ENCODE results near the gene GPHN.

Gene GPHN

DNA sequence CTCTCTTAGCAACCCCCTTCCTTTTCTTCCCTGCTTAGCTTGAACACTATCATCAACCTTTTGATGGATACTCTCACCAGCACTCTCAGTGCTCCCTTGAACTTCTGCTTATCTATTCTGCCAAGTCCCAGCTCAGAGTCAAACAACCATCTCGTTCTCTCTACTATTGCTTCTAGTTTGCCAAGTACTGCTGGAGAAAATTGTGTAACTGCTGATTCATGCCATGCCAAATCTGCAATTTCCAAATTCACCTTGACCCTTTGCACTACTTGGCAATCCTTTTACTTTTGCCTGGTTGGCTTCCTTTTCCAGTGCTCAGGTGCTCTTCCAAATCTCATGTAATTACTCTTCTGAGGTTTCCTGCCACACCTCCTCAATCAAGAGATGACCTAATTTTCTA is 24.6 kb upstream of the GPHN start:
- Histone ChIP-seq H3K36me3 (ENCODE audit: control insufficient read depth in 1 of 2, insufficient read depth in 2 of 2, low read length in 2 of 2) (no peaks in the 10 kb centered on the region), H3K9ac (ENCODE audit: low read depth in 1 of 2, low read length in 2 of 2) (no peak overlapping the region), H3K27me3 (ENCODE audit: control insufficient read depth in 1 of 2, insufficient read depth in 2 of 2, low read length in 2 of 2) (no peaks in the 10 kb centered on the region), H3K27ac (ENCODE audit: low read depth, low read length) (no peak overlapping the region), H3K9me3 (ENCODE audit: control insufficient read depth in 1 of 2, low read length in 2 of 2) (no peaks in the 10 kb centered on the region), H3K4me3 (ENCODE audit: low read depth in 1 of 2, low read length in 2 of 2) (no peak overlapping the region), H3K4me1 (ENCODE audit: control insufficient read depth in 1 of 2, insufficient read depth in 2 of 2, low read length in 2 of 2) (peaks cover 0 to 5% of the 10 kb centered on the region in 2 donors)

DNA sequence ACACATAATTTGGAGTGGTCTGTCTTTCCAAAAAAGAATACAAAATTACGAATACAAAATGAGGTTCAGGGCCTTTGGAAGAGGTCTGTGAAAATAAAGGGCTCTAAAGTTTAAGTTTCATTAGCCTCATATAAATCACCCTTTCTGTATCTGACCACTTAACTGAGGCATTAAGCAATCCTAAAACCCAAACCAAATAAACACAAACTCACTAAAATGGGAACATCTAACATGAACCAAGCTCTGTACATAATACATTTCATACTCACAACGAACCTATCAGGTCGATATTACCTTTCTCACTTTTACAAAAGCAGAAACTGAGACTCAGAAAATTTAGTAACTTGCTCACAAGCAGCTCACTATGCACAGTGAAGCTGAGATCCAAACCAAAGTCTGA is 22.9 kb upstream of the GPHN start:
- H3K4me1 ChIP-seq (ENCODE audit: control insufficient read depth in 1 of 2, insufficient read depth in 2 of 2, low read length in 2 of 2) = peaks cover 0 to 5% of the 10 kb centered on the region in 2 donors
- no peaks in the 10 kb centered on the region for H3K27me3 ChIP-seq (ENCODE audit: control insufficient read depth in 1 of 2, insufficient read depth in 2 of 2, low read length in 2 of 2)
- H3K36me3 ChIP-seq (ENCODE audit: control insufficient read depth in 1 of 2, insufficient read depth in 2 of 2, low read length in 2 of 2) = no peaks in the 10 kb centered on the region
- no peak overlapping the region for H3K4me3 ChIP-seq (ENCODE audit: low read depth in 1 of 2, low read length in 2 of 2)
- no peak overlapping the region for H3K27ac ChIP-seq (ENCODE audit: low read depth, low read length)
- no peaks in the 10 kb centered on the region for H3K9me3 ChIP-seq (ENCODE audit: control insufficient read depth in 1 of 2, low read length in 2 of 2)
- no peak overlapping the region for H3K9ac ChIP-seq (ENCODE audit: low read depth in 1 of 2, low read length in 2 of 2)

DNA sequence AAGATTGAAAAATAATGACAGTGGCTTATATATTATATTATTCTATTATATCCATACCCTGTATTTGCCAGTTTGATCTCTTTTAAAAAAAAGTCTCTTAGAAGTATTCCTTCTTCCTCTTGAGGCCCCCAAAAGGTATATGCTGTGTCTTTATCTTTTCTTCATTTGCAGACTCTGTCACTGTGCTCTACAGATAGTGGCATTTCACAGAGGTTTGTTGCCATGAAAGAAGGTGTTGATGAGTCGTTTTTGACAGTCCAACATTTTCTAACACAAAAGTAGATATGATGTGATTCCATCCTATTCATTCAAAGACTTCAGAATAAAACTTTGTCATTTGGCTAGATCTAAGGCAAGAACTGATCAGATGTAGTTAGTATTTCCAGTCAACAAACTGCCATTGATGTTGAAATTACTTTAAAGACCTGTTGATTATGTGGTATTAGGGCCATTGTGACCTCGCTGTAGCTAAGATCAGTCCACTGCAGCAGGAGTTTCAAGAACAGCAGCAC is 22.0 kb upstream of the GPHN start, which contains the start of gene CCDC196:
Gene CCDC196 (plus strand): TSS at position 462 of the 512 bp plus-strand sequence. CDS start 132 bp downstream, outside the sequence.
- Histone ChIP-seq H3K4me3 (ENCODE audit: low read depth in 1 of 2, low read length in 2 of 2) (no peak within 1 kb of the TSS), H3K27me3 (ENCODE audit: control insufficient read depth in 1 of 2, insufficient read depth in 2 of 2, low read length in 2 of 2) (no peaks in the 10 kb centered on the region), H3K9ac (ENCODE audit: low read depth in 1 of 2, low read length in 2 of 2) (no peak within 1 kb of the TSS), H3K4me1 (ENCODE audit: control insufficient read depth in 1 of 2, insufficient read depth in 2 of 2, low read length in 2 of 2) (peaks cover 0 to 5% of the 10 kb centered on the region in 2 donors), H3K9me3 (ENCODE audit: control insufficient read depth in 1 of 2, low read length in 2 of 2) (no peaks in the 10 kb centered on the region), H3K27ac (ENCODE audit: low read depth, low read length) (no peak within 1 kb of the TSS), H3K36me3 (ENCODE audit: control insufficient read depth in 1 of 2, insufficient read depth in 2 of 2, low read length in 2 of 2) (no peaks in the 10 kb centered on the region)

DNA sequence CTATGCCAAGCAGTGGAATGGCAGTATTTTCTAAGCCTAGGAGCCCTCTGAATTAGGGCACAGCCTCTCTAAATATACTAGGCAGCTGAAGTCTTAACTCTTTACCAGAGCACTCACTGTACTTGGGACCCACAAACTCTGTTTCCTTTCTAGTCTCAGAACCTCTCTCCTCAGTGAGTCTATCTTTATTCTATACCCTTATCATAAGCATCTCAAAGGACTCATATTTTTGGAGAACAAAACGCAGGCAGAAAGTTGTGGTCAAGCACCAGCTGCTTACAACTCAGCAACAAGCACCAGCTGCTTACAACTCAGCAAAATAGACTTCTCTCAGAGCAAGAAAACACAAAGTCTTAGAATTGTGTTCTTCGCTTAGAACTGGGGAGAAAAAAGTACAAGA is 20.8 kb upstream of the GPHN start:
- no peaks in the 10 kb centered on the region for H3K36me3 ChIP-seq (ENCODE audit: control insufficient read depth in 1 of 2, insufficient read depth in 2 of 2, low read length in 2 of 2)
- peaks cover 0 to 5% of the 10 kb centered on the region in 2 donors for H3K4me1 ChIP-seq (ENCODE audit: control insufficient read depth in 1 of 2, insufficient read depth in 2 of 2, low read length in 2 of 2)
- no peaks in the 10 kb centered on the region for H3K27me3 ChIP-seq (ENCODE audit: control insufficient read depth in 1 of 2, insufficient read depth in 2 of 2, low read length in 2 of 2)
- H3K9me3 ChIP-seq (ENCODE audit: control insufficient read depth in 1 of 2, low read length in 2 of 2) = no peaks in the 10 kb centered on the region
- H3K27ac ChIP-seq (ENCODE audit: low read depth, low read length) = no peak overlapping the region
- H3K9ac ChIP-seq (ENCODE audit: low read depth in 1 of 2, low read length in 2 of 2) = no peak overlapping the region
- H3K4me3 ChIP-seq (ENCODE audit: low read depth in 1 of 2, low read length in 2 of 2) = no peak overlapping the region

DNA sequence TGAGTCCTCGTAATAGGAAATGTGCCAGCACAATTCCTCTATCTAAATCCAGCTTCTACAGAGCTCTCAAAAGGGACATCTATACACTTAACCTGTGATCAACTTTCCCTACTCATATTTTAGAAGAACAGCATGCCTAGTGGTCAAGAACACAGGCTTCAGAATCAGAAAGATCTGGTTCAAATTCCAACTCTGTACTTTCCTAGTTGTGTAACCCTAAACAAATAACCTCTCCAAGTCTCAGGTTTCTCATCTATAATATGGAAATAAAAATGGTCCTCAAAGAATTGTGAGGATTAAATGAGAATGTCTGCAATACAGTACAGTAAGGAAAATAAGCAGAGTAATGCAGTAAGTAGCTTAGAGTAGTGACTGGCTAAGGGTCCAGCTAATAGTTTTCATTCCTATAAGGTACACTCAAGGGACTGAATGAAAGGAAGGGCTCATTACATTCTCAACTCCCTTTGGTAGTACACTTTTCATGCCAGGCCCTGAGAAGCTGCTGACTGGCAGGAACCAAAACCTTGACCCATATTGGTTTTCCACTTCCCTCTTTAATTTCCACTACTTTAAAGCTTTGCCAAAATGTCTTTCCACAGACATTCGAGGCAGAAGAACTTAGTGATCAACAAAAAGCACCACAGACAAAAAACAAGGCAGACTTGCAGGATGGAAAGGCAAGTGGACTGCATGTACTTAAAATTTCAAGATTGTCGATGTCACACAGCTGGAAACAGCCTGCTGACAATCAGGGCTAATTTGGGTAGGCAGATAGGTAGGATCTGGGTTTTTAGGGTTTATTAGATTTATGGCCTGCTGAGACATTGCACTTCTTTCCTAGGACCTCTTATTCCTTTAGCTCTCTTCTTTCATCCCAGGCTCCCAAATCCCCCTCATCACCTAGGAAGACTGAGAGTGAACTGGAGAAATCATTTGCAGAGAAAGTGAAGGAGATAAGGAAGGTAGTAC is 17.5 kb upstream of the GPHN start:
- H3K36me3 ChIP-seq (ENCODE audit: control insufficient read depth in 1 of 2, insufficient read depth in 2 of 2, low read length in 2 of 2) = no peaks in the 10 kb centered on the region
- no peak overlapping the region for H3K9ac ChIP-seq (ENCODE audit: low read depth in 1 of 2, low read length in 2 of 2)
- H3K27me3 ChIP-seq (ENCODE audit: control insufficient read depth in 1 of 2, insufficient read depth in 2 of 2, low read length in 2 of 2) = no peaks in the 10 kb centered on the region
- no peaks in the 10 kb centered on the region for H3K4me1 ChIP-seq (ENCODE audit: control insufficient read depth in 1 of 2, insufficient read depth in 2 of 2, low read length in 2 of 2)
- no peaks in the 10 kb centered on the region for H3K9me3 ChIP-seq (ENCODE audit: control insufficient read depth in 1 of 2, low read length in 2 of 2)
- H3K4me3 ChIP-seq (ENCODE audit: low read depth in 1 of 2, low read length in 2 of 2) = no peak overlapping the region
- H3K27ac ChIP-seq (ENCODE audit: low read depth, low read length) = no peak overlapping the region

DNA sequence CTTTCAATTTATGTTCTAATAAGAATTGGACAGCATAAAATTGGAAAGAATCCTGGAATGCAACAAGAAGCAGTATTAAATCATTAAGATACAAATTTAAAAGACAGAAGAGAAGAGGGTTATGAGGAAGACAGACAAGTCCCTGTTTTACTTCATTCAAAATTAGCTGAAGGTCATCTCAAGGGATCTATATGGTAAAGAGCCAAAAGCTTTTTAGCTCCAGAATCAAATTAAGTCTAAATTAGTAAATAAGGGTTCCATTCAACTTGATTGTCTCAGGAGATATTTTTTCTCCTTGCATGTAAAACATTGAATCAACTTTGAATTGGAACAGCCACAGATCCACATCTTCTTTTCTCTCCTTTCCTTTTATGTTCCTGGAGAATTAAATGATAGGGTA is 14.2 kb upstream of the GPHN start:
- Histone ChIP-seq H3K36me3 (ENCODE audit: control insufficient read depth in 1 of 2, insufficient read depth in 2 of 2, low read length in 2 of 2) (no peaks in the 10 kb centered on the region), H3K4me1 (ENCODE audit: control insufficient read depth in 1 of 2, insufficient read depth in 2 of 2, low read length in 2 of 2) (peaks cover 4 to 8% of the 10 kb centered on the region in 2 donors), H3K9me3 (ENCODE audit: control insufficient read depth in 1 of 2, low read length in 2 of 2) (no peaks in the 10 kb centered on the region), H3K4me3 (ENCODE audit: low read depth in 1 of 2, low read length in 2 of 2) (no peak overlapping the region), H3K27ac (ENCODE audit: low read depth, low read length) (no peak overlapping the region), H3K9ac (ENCODE audit: low read depth in 1 of 2, low read length in 2 of 2) (no peak overlapping the region), H3K27me3 (ENCODE audit: control insufficient read depth in 1 of 2, insufficient read depth in 2 of 2, low read length in 2 of 2) (no peaks in the 10 kb centered on the region)

DNA sequence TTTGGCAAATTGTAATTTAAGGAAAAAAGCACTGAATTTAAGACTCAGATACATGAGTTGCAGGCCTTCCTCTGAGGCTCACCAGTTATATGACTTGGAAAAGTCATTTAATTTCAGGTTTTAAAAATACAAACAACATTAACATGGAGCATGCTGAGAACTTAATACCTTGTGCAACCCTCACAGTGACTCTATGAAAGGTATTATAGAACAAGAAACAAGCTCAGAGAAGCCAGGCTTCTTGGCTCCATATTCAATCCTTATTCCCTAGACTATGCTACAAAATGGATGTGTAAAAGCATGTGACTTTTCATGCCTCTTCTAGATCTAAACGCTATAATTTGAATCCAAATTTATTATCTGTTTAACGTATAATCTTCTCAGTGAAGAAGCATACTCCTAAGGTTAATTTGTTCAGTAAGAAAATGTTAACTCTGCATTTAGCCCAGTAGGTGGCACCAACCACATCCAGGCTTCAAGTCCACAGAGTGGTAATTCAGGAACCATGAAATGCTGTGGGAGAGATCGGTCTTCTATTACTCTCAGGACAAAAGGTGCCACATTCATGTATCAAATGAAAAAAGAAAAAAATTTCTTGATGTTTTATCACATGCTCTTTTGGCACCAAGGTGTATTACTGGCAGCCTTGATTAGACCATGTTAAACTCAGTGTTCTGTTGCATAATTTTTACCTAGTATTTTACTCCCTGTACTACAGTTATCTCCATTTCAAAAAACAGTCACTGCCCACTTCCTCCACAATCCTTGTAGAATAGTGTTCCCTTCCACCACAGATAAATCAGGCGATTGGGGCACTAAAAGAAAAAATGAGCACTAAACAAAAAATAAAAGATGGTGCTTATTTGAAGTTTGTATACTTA is 12.5 kb upstream of the GPHN start:
- H3K4me1 ChIP-seq (ENCODE audit: control insufficient read depth in 1 of 2, insufficient read depth in 2 of 2, low read length in 2 of 2) = peaks cover 4 to 8% of the 10 kb centered on the region in 2 donors

DNA sequence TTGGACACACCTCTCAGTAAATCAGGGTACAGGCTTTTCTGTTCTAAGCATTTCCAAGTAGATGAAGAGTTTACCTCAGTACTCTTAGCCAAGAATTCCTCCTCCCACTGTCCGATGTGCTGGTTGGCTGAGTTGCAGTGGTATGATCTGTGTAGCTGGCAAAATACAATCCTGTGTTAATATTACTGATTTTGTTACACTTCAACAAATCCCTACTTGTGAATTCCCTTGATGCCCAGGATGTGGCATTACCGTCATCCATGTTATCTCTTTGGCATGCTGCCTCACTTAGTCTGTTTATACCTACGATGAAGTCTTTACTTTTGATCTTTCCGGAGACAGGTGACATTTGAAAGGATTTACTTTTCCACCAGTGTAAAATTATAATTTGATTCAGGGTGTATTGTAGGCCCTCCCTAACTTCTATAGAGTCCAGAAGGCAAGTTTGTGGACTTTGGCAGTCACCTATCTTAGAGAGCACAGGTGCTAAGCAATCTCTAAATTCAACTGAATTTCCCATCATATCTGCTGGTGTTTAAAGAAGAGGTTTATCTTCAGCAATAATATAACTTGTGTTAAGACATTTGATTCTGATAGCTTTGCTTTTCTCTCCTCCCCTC is 11.6 kb upstream of the GPHN start:
- Histone ChIP-seq H3K4me1 (ENCODE audit: control insufficient read depth in 1 of 2, insufficient read depth in 2 of 2, low read length in 2 of 2) (peaks cover 8 to 10% of the 10 kb centered on the region in 2 donors), H3K9me3 (ENCODE audit: control insufficient read depth in 1 of 2, low read length in 2 of 2) (no peaks in the 10 kb centered on the region), H3K4me3 (ENCODE audit: low read depth in 1 of 2, low read length in 2 of 2) (peak overlapping the region; percentile 37 to 49), H3K9ac (ENCODE audit: low read depth in 1 of 2, low read length in 2 of 2) (peak overlapping the region in 1 of 2 donors; percentile 26), H3K36me3 (ENCODE audit: control insufficient read depth in 1 of 2, insufficient read depth in 2 of 2, low read length in 2 of 2) (no peaks in the 10 kb centered on the region), H3K27me3 (ENCODE audit: control insufficient read depth in 1 of 2, insufficient read depth in 2 of 2, low read length in 2 of 2) (no peaks in the 10 kb centered on the region), H3K27ac (ENCODE audit: low read depth, low read length) (no peak overlapping the region)

More for the DNA sequence above, 12.5 kb upstream of the GPHN start:
- peak overlapping the region; percentile 37 to 49 for H3K4me3 ChIP-seq (ENCODE audit: low read depth in 1 of 2, low read length in 2 of 2)
- no peaks in the 10 kb centered on the region for H3K36me3 ChIP-seq (ENCODE audit: control insufficient read depth in 1 of 2, insufficient read depth in 2 of 2, low read length in 2 of 2)
- H3K9ac ChIP-seq (ENCODE audit: low read depth in 1 of 2, low read length in 2 of 2) = peak overlapping the region; percentile 22 to 26
- no peak overlapping the region for H3K27ac ChIP-seq (ENCODE audit: low read depth, low read length)
- no peaks in the 10 kb centered on the region for H3K9me3 ChIP-seq (ENCODE audit: control insufficient read depth in 1 of 2, low read length in 2 of 2)
- no peaks in the 10 kb centered on the region for H3K27me3 ChIP-seq (ENCODE audit: control insufficient read depth in 1 of 2, insufficient read depth in 2 of 2, low read length in 2 of 2)

DNA sequence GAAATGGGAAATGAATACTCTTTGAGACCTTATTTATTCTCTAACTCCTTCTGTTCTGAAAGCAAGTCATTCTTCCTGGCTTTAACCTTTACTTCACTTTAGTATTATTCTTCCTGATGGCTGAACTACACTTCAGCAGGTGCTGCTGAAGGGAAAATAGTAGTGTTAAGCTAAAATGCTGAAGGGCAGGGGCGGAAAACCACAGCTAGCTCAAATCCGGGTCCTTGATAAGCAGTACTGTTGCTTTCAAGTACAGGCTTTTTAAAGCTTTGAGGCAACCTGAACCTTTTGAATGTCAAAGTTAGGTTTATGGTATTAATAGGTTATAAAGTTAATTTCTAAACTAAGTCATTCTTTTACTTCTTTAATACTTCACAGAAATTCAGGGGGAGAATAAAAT is 11.0 kb upstream of the GPHN start:
- Histone ChIP-seq H3K27ac (ENCODE audit: low read depth, low read length) (no peak overlapping the region), H3K36me3 (ENCODE audit: control insufficient read depth in 1 of 2, insufficient read depth in 2 of 2, low read length in 2 of 2) (no peaks in the 10 kb centered on the region), H3K27me3 (ENCODE audit: control insufficient read depth in 1 of 2, insufficient read depth in 2 of 2, low read length in 2 of 2) (no peaks in the 10 kb centered on the region), H3K9ac (ENCODE audit: low read depth in 1 of 2, low read length in 2 of 2) (no peak overlapping the region), H3K9me3 (ENCODE audit: control insufficient read depth in 1 of 2, low read length in 2 of 2) (no peaks in the 10 kb centered on the region), H3K4me1 (ENCODE audit: control insufficient read depth in 1 of 2, insufficient read depth in 2 of 2, low read length in 2 of 2) (peaks cover 8 to 10% of the 10 kb centered on the region in 2 donors), H3K4me3 (ENCODE audit: low read depth in 1 of 2, low read length in 2 of 2) (peak overlapping the region in 1 of 2 donors; percentile 37)

All from duodenal mucosa (tissue), 2 donors.